NCI-H146 treated with DMSO at 0.1 percent for 48 hours (cell line): ENCODE measurements around the gene KANSL3.

Source experiments
- DNase-seq: peaks from one replicate; lab custom pipeline; 2025; ENCODE audit not compliant: unreplicated experiment; lab: John Stamatoyannopoulos, UW

The KANSL3 gene

DNA sequence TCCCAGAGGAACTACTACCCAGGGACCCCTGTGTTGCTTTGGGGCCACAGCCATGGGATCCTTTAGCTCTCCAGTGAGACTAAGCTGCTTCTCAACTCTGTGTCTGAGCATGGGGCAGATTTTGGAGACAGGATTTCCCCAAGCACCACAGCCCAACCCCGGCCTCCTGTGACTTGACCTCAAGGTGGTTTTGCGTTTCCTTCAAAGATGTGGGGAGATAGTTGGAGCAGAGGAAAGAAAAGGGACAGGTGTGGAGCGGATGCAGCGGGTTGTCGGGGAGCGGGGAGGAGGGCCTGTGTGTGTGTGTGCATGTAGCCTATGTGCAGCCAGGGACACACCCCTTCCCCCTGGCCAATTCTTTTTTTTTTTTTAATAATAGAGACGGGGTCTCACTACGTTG is 91.3 kb downstream of the KANSL3 start:
- no peak for DNase-seq

DNA sequence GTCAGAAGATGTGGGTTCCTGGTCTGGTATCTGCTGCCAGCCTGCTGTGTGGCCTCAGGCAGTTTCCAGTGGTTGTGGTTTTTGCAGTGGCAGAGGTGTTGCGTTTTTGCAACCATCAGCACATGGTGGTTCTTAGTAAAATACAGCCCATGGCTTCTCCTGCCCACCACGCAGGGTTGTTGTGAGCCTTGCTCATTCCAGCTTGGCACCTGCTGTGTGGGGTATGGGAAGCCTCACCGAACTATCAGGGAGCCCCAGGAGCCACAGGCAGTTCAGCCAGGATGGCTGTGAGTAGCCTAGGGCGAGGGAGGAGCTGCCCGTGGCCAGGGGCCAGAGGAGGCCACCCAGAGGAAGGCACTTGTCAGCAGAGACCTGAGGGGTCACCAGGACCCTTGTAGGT is 91.8 kb downstream of the KANSL3 start:
- DNase-seq = no peak
